HG02885 (cell line): ENCODE measurements around the gene PHKA2.
"Not testable (repeated sequence)": the region's sequence is repeated elsewhere in the genome, so short reads cannot be mapped to it uniquely, and the experiment has no call there.

ENCODE experiments used
- ATAC-seq: cut with Tn5 transposase; IDR thresholded peaks from one replicate; pipeline ENCODE4 v1.9.1; 2021; ENCODE audit warnings: mild to moderate bottlenecking; ENCODE audit not compliant: unreplicated experiment, poor library complexity

Gene PHKA2, protein sequence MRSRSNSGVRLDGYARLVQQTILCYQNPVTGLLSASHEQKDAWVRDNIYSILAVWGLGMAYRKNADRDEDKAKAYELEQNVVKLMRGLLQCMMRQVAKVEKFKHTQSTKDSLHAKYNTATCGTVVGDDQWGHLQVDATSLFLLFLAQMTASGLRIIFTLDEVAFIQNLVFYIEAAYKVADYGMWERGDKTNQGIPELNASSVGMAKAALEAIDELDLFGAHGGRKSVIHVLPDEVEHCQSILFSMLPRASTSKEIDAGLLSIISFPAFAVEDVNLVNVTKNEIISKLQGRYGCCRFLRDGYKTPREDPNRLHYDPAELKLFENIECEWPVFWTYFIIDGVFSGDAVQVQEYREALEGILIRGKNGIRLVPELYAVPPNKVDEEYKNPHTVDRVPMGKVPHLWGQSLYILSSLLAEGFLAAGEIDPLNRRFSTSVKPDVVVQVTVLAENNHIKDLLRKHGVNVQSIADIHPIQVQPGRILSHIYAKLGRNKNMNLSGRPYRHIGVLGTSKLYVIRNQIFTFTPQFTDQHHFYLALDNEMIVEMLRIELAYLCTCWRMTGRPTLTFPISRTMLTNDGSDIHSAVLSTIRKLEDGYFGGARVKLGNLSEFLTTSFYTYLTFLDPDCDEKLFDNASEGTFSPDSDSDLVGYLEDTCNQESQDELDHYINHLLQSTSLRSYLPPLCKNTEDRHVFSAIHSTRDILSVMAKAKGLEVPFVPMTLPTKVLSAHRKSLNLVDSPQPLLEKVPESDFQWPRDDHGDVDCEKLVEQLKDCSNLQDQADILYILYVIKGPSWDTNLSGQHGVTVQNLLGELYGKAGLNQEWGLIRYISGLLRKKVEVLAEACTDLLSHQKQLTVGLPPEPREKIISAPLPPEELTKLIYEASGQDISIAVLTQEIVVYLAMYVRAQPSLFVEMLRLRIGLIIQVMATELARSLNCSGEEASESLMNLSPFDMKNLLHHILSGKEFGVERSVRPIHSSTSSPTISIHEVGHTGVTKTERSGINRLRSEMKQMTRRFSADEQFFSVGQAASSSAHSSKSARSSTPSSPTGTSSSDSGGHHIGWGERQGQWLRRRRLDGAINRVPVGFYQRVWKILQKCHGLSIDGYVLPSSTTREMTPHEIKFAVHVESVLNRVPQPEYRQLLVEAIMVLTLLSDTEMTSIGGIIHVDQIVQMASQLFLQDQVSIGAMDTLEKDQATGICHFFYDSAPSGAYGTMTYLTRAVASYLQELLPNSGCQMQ

DNA sequence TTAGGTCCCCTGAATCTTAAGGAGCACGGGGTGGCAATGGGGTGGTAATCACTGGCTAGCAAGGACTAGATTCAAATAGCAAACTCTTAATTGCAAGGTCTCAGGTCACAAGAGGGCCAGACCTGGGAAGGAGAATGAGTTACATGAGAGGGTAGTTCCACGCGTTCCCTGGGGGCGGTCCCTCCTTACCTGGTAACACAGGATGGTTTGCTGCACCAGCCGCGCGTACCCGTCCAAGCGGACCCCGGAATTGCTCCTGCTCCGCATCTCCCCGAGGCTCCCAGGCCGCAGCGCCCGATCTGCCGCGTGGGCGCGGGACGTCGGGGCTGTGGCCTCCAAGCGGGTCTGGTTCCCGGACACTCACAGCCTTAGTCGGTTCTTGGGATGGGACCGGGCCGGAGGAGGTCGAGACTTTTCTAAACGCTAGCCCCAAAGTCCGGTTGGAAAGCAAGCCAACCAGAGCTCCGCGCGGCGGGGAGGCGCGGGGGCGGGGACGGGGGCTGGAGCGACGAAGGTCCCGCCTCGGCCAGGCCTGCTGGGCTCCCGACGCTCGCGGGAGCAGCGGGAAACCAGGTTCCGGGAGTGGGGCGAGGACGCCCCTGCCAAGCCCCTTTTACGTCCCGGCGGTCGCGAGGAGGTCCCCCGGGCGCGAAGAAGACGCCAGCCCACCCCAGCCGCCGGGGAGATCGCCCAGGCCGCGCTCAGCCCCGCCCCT is at the start of gene PHKA2:
PHKA2 (minus strand) TSS at position 449 of the 715 bp plus-strand sequence; CDS start at position 267, 182 bp downstream.
- peak; percentile 52 for ATAC-seq

DNA sequence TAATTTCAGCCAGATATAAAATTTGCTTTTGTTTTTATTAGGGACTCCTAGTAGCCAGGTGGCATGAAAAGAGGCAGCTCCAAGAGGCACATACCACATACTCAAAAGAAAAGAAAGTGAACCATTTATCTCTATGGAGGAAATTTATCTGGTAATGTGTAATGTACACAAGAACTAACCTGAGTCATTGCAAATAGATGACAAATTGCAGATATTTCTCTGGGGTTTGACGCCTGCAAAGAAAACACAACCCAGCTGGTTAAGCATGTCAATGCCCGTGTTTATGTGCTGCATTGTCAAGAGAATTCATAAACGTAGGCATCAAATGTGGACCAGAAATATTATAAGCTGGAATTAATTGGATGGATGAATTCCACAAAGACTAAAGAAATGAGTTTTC is 46.9 kb upstream of the PHKA2 start:
- ATAC-seq: no peak

DNA sequence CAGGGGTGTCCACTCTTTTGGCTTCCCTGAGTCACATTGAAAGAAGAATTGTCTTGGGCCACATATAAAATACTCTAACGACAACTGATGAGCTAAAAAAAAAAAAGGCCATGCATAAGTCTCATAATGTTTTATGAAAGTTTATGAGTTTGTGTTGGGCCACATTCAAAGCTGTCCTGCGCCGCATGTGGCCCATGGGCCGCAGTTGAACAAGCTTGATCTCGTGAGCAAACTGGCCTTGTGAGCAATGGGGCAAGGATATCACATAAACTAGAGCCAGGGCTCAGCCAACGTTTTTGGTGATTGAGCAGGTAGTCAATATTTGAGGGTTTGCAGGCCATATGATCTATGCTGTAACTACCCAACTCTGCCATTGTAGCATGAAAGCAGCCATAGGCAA is 44.6 kb upstream of the PHKA2 start:
- ATAC-seq: no peak

DNA sequence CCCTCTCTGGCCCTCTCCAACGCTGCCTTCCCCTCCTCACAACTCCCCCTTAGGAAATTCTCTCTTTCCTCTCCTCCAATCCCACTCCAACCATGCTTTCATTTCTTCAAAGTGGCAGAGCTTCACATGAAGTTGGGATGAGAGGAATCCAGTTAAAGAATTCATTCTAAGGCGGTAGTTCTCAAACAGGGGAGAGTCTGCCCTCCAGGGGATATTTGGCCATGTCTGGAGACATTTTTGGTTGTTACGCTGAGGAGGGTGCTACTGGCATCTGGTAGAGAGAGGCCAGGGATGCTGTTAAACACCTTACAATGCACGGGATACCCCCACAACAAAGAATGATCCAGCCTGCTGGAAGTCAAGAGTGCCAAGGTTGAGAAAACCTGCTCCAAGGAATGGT is 40.5 kb upstream of the PHKA2 start:
- no peak for ATAC-seq

DNA sequence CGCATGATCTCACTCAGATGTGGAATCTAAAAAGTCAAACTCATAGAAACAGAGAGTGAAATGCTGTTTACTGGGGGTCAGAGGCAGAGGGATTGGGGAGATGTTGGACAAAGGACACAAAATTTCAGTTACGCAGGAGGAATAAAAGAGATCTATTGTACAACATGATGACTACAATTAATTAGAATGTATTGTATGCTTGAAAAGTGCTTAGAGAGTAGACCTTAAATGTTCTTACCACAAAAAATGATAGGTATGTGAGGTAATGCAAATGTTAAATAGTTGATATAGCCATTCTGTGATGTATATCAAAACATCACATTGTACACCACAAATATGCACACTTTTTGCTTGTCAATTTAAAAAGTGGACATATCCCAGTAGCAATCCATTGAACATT is 36.1 kb upstream of the PHKA2 start:
- ATAC-seq: no peak

DNA sequence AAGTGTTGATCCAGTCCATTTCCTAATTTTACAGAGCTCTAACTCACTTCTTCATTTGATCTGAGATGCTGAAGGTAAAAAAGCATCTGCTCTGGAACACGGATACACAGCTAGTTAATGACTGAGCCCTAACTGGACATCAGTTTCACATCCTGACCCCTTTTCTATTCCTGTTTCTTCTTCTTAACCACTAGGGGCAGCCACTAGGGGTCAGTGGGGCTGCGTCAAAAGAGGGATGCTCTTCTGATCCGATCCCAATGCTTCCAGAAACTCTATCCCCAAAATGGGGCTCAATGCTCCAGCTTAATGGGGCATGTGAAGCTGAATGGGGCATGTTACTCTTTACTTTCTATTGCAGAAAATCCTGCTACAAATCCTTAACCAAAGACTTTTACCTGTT is 33.4 kb upstream of the PHKA2 start:
- no peak for ATAC-seq

DNA sequence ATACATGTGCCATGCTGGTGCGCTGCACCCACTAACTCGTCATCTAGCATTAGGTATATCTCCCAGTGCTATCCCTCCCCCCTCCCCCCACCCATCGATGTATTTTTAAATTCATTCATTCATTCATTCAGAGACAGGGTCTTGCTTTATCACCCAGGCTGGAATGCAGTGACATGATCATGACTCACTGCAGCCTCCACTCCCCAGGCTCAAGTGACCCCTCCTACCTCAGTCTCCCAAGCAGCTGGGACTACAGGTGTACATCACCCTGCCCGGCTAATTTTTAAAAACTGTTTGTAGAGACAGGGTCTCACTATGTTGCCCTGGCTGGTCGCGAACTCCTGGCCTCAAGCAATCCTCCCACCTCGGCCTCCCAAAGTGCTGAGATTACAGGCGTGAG is 32.7 kb upstream of the PHKA2 start:
- ATAC-seq: not testable (repeated sequence)

DNA sequence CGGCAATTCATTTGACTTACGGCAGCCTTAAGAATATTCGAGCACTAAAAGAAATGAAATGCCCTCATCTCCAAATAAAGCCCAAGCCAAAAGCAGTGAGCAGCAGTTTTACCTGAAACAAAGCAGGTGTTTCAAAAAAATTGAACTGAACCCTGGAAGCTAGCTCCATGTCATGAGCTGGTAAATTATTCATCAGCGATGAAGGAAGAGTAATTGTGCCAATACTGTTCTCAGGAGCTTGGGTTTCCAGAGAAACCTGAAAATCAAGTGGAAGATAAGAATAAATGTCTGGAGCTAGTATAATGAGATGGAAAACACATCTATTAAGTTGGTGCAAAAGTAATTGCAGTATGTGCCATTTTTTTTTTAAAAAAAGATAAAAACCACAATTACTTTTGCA is 24.0 kb upstream of the PHKA2 start:
- no peak for ATAC-seq

DNA sequence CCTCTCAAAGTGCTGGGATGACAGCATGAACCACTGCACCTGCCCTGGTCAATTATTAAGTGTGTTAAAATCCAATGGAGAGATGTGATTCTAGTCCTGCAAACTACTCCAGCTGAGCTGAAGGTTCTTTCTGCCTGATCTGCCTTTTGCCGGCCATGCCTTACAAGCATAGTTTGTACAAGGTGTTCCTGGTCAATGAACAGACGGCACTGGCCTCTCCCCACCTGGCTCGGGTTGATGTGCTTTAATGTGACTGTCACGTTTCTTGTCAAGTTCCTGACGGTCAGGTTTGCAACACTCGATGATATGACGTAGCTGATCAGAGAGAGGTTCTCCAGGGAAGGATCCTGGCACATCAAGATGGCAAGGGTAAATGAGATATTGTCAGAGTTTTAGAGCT is 23.1 kb upstream of the PHKA2 start:
- ATAC-seq: no peak

DNA sequence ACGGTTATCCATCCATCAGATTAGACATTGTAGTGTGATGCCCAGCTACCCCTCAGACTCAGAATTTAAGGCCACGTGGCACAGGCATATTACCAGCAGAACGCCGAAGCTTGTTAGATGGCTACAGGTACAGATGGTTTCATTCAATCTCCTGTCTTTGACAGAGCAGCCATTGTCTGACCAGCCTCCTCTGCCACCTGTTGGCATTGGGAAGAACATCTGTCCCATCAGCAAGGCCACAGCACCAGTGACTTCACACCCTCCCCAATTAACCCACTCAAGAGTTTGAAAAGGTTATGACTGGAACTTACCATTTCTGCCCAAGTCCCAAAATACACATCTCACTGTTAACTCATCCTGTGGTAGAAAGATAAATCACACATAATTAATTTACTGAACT is 22.0 kb upstream of the PHKA2 start:
- no peak for ATAC-seq

DNA sequence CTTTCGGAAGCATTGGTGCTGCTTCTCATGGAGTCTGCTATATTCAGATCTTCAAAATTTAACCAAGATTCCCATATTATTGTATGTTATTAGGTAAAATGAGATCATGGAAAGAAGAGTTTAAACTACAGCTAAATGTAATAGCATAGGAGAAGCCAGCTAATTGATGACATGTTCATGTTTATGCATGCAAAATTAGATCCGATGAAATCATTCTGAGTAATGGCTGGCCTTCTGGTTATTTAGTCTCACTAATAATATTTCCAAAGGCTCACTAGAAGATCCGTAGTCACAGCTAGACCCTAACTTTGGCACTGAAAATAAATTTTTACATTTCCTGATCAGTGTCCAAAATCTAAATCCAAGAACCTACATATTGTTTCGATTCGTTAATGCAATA is 19.8 kb upstream of the PHKA2 start:
- ATAC-seq: no peak

DNA sequence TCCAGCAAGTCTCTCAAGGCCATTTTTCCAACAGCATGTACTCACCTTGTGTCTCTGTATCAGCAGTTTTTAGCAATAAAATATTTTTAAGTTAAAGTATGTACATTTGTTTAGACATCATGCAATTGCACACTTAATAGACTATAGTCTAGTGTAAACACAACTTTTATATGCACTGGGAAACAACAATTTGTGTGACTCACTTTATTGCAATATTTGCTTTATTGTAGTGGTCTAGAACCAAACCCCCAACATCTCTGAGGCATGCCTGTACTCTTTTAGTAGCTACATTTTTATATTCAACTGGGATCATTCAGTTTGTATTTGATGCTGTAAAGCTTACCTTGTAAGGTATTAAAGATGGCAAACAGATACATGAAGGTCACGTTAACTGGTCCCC is 14.7 kb upstream of the PHKA2 start:
- no peak for ATAC-seq

DNA sequence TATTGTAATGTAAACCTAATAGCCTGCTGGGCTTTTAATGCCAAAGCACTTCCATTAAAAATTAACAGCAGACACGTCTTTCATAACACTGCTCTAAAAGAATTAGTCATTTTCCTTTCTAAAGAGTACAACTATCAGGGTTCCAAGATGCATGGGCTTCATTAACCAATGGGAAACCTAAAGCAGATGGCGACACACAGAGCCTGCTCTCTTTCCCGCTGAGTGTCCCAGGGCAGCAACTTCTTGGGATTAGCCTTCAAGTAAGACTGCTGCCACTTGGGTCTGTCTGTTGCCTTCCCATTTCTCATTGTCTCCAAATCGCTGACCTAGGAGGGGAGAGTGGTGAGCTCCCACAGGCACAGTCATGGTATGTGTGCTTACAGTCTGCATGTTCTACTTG is 14.0 kb upstream of the PHKA2 start:
- no peak for ATAC-seq

DNA sequence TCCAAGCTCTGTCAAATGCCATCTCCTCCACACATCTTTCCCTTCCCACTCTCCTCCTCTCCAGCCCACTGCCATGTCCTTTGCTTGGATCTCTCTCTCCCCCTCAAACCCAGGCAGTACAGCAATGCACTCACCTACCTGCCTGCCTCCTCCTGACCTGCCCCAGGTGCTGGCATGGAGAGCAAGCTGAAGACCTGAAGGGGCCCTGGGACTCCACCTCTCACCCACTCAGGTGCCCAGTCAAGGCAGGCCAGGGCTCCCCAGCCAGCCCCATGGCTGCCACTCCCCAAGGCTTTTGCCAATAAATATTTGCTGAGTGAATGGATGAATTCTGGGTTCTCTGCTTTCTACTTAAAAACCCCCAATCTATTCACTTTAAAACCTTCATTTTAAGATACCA is 12.6 kb upstream of the PHKA2 start:
- ATAC-seq: no peak

DNA sequence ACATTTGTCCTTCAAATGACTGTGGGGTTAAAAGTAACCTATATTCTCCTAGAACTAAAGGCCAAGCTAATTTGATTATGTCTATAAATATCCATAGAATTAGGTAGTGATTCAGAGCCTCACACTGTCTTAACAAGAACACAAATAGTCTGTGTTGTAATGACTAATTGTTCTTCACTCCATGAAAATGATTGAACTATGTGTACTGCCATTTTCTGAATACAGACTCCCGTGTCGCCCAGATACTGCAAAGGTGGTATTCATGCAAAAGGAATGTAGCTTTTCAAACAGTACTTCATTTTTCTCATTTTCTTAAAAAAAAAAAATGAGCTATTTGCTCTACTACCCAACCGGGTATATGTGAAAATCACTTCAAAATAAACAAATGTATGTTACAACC is 11.3 kb upstream of the PHKA2 start:
- ATAC-seq: no peak

DNA sequence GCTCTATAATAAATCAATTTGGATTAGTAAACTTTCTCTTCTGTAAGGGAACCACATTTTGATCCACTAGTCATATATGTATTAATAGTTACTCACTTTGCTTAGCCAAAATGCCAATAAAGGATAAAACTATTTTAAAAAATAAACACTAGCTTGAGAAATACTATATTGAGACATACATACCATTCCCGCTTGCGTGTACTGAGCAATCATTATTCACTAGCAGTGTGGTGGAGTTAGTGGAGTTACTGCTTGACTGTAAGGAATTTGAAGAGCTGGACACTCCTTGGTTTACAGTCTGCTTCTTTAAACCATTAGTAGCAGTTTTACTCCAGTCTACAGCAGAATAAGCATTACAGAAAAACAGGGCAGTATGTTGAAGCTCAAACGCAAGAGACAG is 10.8 kb upstream of the PHKA2 start:
- no peak for ATAC-seq

DNA sequence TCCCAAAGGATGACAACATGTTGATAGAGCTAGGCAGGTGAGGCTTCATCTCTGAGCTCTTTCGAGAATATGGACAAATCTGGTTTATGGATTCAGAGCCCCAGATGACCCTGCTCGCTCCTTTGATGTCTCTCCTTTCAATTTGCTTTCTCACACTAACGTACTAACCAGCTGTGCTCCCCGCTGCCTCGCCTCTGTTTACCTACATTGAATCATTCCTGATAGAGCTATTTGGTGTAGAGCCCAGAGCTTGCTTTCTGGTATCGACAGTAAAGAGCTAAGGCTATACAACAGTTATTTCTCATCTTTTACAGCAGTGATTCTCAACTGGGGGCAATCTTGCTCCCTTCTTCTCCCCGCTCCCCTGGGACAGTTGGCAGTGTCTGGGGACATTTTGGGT is 8.9 kb upstream of the PHKA2 start:
- no peak for ATAC-seq

DNA sequence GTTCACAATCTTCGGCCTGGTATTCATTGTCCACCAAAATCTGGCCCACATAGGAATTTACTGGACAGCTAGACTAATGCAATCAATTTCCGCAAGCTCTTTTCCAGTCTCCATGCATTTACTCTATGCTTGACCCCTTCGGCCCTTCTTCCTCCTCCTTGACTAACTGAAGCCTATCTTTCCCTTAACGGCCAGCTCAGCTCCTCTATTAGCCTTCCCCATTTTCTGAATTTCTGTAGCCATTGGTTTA is 1.2 kb upstream of the PHKA2 start:
- ATAC-seq: no peak

DNA sequence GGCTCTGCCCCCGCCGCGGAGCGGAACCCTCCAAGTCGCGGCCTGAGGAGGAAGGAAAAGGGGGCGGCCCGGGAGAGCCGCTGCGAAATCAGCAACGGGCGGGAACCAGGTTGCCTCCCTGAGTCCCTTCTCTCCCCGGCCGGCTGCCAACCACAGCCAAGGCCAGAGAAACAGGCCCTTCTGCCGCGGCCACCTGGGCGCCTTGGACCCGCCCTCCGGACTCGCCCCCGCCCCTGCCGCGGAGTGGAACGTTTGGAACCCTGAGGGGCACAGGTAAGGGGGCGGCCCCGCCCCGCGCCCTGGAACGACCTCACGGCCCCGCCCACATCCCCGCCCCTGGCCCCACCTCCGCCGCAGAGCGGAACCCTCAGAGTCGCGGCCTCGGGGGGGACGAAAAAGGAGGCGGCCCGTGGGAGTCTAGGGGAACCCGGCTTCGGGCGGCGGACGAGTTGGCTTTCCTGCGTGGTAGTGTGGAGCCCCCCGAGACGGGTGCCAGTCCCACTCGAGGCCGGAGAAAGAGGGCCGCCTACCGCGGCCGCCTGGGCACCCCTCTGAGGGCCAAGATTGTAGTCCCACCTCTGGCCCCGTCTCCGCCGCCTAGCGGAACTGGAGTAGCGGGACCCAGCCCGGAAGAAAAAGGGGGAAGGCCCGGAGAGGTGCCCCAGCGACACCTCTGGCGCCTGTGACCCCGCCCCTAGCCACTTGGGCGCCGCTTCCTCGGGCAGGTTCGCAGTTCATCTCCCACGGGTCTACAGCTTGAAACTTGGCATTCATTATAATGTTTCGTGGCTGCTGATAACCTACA is 669 bp upstream of the PHKA2 start:
- ATAC-seq: peak; percentile 85
